Superior temporal gyrus (tissue), 1 donor: Measurements from ENCODE around the gene CCDC171.
"Not testable (repeated sequence)": the region's sequence is repeated elsewhere in the genome, so short reads cannot be mapped to it uniquely, and the experiment has no call there.

Source experiments
- DNase-seq: peaks from one replicate; pipeline ENCODE4 v3.0.0-alpha.2; 2016; ENCODE audit errors: extremely low spot score

CCDC171 gene

GRCh38 chr9:15552636-15553527, at the start of gene CCDC171:
Gene CCDC171 (plus strand): TSS chr9:15553043. CDS start chr9:15564089, 11,046 bp downstream.
- DNase-seq = peak; percentile 95

GRCh38 chr9:15505921-15506320, 46.9 kb upstream of the CCDC171 start:
- DNase-seq = no peak

GRCh38 chr9:15509931-15510788, 42.7 kb upstream of the CCDC171 start:
- DNase-seq = peak; percentile 38

GRCh38 chr9:15510789-15511575, 41.9 kb upstream of the CCDC171 start, which contains the start of gene PSIP1:
Gene PSIP1 (minus strand): TSS chr9:15510970. CDS start chr9:15510188, 782 bp downstream.
- DNase-seq = peak; percentile 85

GRCh38 chr9:15512204-15512603, 40.6 kb upstream of the CCDC171 start:
- no peak for DNase-seq

- no peak for DNase-seq
Measured at GRCh38 chr9:15512889-15513288, 40.0 kb upstream of the CCDC171 start.

GRCh38 chr9:15513335-15513734, 39.5 kb upstream of the CCDC171 start:
- no peak for DNase-seq

GRCh38 chr9:15519831-15520230, 33.0 kb upstream of the CCDC171 start:
- DNase-seq = no peak

- no peak for DNase-seq
Measured at GRCh38 chr9:15521254-15521653, 31.6 kb upstream of the CCDC171 start.

GRCh38 chr9:15522130-15522755, 30.6 kb upstream of the CCDC171 start:
- no peak for DNase-seq

GRCh38 chr9:15524845-15525455, 27.9 kb upstream of the CCDC171 start:
- DNase-seq = no peak

GRCh38 chr9:15525958-15526357, 26.9 kb upstream of the CCDC171 start:
- DNase-seq = no peak

- not testable (repeated sequence) for DNase-seq
Measured at GRCh38 chr9:15527035-15527434, 25.8 kb upstream of the CCDC171 start.

GRCh38 chr9:15529566-15530324, 23.1 kb upstream of the CCDC171 start:
- DNase-seq = no peak

- no peak for DNase-seq
Measured at GRCh38 chr9:15531380-15531779, 21.5 kb upstream of the CCDC171 start.

- no peak for DNase-seq
Measured at GRCh38 chr9:15541872-15542271, 11.0 kb upstream of the CCDC171 start.

- no peak for DNase-seq
Measured at GRCh38 chr9:15542624-15543023, 10.2 kb upstream of the CCDC171 start.

GRCh38 chr9:15543047-15543813, 9.6 kb upstream of the CCDC171 start:
- DNase-seq = no peak

GRCh38 chr9:15549611-15550010, 3.2 kb upstream of the CCDC171 start:
- no peak for DNase-seq
